KMS-11 (cell line): ENCODE measurements around the gene SMC6.

Experiments
- H2AFZ ChIP-seq: fragments of 200-600 bp; sonication (generic); 2 replicates; pipeline ENCODE4 v1.6.1; 2016; ENCODE audit warnings: antibody characterized with exemption, mixed run types, low read depth
- H3K27ac ChIP-seq: fragments of 200-600 bp; sonication (generic); 2 replicates; pipeline ENCODE4 v1.6.1; 2016; ENCODE audit warnings: mild to moderate bottlenecking, mixed run types
- H3K27me3 ChIP-seq: fragments of 200-600 bp; sonication (generic); 2 replicates; pipeline ENCODE4 v1.6.1; 2017; ENCODE audit warnings: mild to moderate bottlenecking, low read depth, mixed run types, moderate library complexity; ENCODE audit not compliant: insufficient read depth
- H3K36me3 ChIP-seq: fragments of 200-600 bp; sonication (generic); 2 replicates; pipeline ENCODE4 v1.6.1; 2017; ENCODE audit warnings: mild to moderate bottlenecking, mixed run types; ENCODE audit not compliant: insufficient read depth
- H3K4me1 ChIP-seq: fragments of 200-600 bp; sonication (generic); 2 replicates; pipeline ENCODE4 v1.6.1; 2016; ENCODE audit warnings: mild to moderate bottlenecking, low read depth, mixed run types; ENCODE audit not compliant: poor library complexity, severe bottlenecking
- H3K4me2 ChIP-seq: fragments of 200-600 bp; sonication (generic); 2 replicates; pipeline ENCODE4 v1.7.0; 2016; ENCODE audit warnings: mild to moderate bottlenecking, mixed run types
- H3K4me3 ChIP-seq: fragments of 200-600 bp; sonication (generic); IDR thresholded peaks from 2 replicates; pipeline ENCODE4 v1.6.1; 2017; ENCODE audit warnings: low read depth, low read length, mixed read lengths; ENCODE audit not compliant: insufficient read depth
- H3K79me2 ChIP-seq: fragments of 200-600 bp; sonication (generic); 2 replicates; pipeline ENCODE4 v1.6.1; 2016; ENCODE audit warnings: low read depth, mixed run types; ENCODE audit not compliant: insufficient read depth
- H3K9ac ChIP-seq: fragments of 200-600 bp; sonication (generic); 2 replicates; pipeline ENCODE4 v1.6.1; 2016; ENCODE audit warnings: mild to moderate bottlenecking, mixed run types
- H4K20me1 ChIP-seq: fragments of 200-600 bp; sonication (generic); 2 replicates; pipeline ENCODE4 v1.6.1; 2016; ENCODE audit warnings: mild to moderate bottlenecking, mixed run types; ENCODE audit not compliant: insufficient read depth
- CTCF ChIP-seq: fragments of 200-600 bp; sonication (generic); conservative IDR thresholded peaks from 2 replicates; pipeline ENCODE4 v1.6.1; 2017; ENCODE audit warnings: low read depth, mild to moderate bottlenecking, antibody characterized with exemption, low read length, moderate library complexity, mixed read lengths

SMC6 gene

GRCh38 chr2:17788773-17789172, 35.2 kb upstream of the SMC6 start:
- Histone ChIP-seq H3K4me3 (no peak overlapping the region), H3K36me3 (no peaks in the 10 kb centered on the region), H3K4me1 (peaks cover 42% of the 10 kb centered on the region), H3K79me2 (no peaks in the 10 kb centered on the region), H4K20me1 (no peaks in the 10 kb centered on the region), H2AFZ (no peak overlapping the region), H3K27me3 (no peaks in the 10 kb centered on the region), H3K27ac (no peak overlapping the region), H3K4me2 (no peak overlapping the region; the same call in 1 of the 2 replicates), H3K9ac (no peak overlapping the region)
- TF ChIP-seq CTCF: no peak

DNA sequence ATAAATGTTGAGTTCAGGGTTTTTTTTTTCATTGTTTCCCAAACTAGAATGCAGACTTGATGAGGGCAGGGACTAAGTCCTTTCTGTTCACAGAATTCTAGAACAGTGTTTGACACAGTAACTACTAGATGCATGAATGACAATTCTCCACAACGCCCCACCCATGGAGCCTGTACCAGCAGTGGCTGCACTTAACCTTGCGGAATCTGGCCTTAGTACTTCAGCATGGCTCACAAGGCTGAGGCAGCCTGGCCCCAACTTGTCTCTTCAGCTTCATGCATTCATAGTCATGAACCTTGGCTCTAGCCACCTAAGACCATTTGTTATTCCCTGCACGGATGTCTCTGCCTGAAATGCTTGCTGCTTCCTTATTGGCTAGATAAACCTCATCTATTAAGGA, 33.1 kb upstream of the SMC6 start:
- H3K27ac ChIP-seq: no peak overlapping the region
- peaks cover 23% of the 10 kb centered on the region for H3K4me1 ChIP-seq
- no peaks in the 10 kb centered on the region for H3K36me3 ChIP-seq
- TF ChIP-seq CTCF: no peak
- H3K4me3 ChIP-seq: no peak overlapping the region
- no peak overlapping the region for H3K9ac ChIP-seq
- H3K4me2 ChIP-seq: no peak overlapping the region
- no peaks in the 10 kb centered on the region for H4K20me1 ChIP-seq
- no peaks in the 10 kb centered on the region for H3K27me3 ChIP-seq
- H3K79me2 ChIP-seq: no peaks in the 10 kb centered on the region
- H2AFZ ChIP-seq: no peak overlapping the region

- Histone ChIP-seq H3K27me3 (no peaks in the 10 kb centered on the region), H3K36me3 (no peaks in the 10 kb centered on the region), H3K9ac (no peak overlapping the region), H3K4me1 (no peaks in the 10 kb centered on the region), H3K4me2 (no peak overlapping the region), H2AFZ (no peak overlapping the region), H4K20me1 (no peaks in the 10 kb centered on the region), H3K4me3 (no peak overlapping the region), H3K27ac (no peak overlapping the region), H3K79me2 (no peaks in the 10 kb centered on the region)
- TF ChIP-seq CTCF: no peak
These were observed 27.9 kb upstream of the SMC6 start for GRCh38 chr2:17781482-17781881.

DNA sequence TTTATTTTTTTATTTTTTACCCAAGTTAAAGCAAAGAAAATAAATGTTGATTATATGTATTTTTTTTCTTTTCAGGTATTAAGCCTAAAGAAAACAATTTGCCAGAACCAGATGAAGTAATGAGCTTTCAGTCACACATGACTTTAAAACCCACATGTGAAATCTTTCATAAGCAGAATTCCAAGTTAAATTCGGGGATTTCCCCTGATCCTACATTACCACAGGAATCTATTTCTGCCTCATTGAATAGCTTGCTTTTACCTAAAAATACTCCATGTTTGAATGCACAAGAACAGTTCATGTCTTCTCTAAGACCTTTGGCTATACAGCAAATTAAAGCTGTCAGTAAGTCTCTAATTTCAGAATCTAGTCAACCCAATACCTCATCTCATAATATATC, 26.9 kb upstream of the SMC6 start:
- H3K79me2 ChIP-seq: no peaks in the 10 kb centered on the region
- no peak overlapping the region for H2AFZ ChIP-seq
- TF ChIP-seq CTCF: no peak
- H3K36me3 ChIP-seq: no peaks in the 10 kb centered on the region
- H4K20me1 ChIP-seq: no peaks in the 10 kb centered on the region
- H3K4me1 ChIP-seq: no peaks in the 10 kb centered on the region
- H3K4me2 ChIP-seq: no peak overlapping the region
- H3K9ac ChIP-seq: no peak overlapping the region
- H3K27me3 ChIP-seq: no peaks in the 10 kb centered on the region
- H3K27ac ChIP-seq: no peak overlapping the region
- H3K4me3 ChIP-seq: no peak overlapping the region

DNA sequence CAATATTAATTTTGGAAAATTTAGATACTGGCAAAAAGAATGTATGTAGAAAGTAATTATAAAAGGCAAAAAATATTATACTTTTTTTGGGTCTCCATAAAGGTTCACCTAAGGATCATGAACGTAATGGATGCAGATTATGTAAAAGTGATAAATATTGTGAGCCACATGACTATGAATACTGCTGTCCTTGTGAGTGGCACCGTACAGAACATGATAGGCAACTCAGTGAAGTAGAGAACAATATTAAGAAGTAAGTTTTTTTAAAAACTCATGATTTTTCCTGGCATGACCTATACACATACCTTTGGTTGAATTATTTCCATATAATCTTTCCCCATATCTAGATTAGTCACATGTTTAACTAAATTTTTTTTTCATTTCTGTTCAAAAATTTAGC, 18.9 kb upstream of the SMC6 start:
- no peak for TF ChIP-seq CTCF
- Histone ChIP-seq H3K27me3 (no peaks in the 10 kb centered on the region), H3K4me1 (no peaks in the 10 kb centered on the region), H3K4me3 (no peak overlapping the region), H3K4me2 (no peak overlapping the region), H3K27ac (no peak overlapping the region), H4K20me1 (no peaks in the 10 kb centered on the region), H3K79me2 (no peaks in the 10 kb centered on the region), H3K36me3 (no peaks in the 10 kb centered on the region), H3K9ac (no peak overlapping the region), H2AFZ (no peak overlapping the region)
